Measurements from ENCODE around the gene UBE3A. TPM values are rescaled to one million over a fixed set of nuclear protein-coding genes. Genes with fewer than 3 reads are reported as not detected.

The UBE3A gene
- total RNA-seq, 1 donor = 91.2 TPM

DNA sequence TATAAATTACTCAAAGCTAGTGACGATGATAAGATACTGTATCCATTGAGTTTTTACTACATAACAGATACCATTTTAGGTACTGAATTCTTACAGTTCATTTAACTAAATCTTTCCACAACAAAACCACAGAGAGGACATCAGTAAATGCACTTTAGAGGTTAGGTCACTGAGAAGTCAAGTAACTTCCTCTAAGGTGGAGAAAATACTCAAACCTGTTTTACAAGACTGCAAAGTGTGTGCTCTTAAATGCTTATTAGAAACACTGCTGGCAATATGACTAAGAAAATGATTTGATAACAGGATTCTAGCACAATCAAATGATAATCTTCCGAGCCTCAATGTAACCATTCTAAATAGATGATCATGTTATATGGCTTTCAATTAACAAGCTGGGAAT lies 99.4 kb downstream of the UBE3A start:
- TF ChIP-seq, protein P1, sequence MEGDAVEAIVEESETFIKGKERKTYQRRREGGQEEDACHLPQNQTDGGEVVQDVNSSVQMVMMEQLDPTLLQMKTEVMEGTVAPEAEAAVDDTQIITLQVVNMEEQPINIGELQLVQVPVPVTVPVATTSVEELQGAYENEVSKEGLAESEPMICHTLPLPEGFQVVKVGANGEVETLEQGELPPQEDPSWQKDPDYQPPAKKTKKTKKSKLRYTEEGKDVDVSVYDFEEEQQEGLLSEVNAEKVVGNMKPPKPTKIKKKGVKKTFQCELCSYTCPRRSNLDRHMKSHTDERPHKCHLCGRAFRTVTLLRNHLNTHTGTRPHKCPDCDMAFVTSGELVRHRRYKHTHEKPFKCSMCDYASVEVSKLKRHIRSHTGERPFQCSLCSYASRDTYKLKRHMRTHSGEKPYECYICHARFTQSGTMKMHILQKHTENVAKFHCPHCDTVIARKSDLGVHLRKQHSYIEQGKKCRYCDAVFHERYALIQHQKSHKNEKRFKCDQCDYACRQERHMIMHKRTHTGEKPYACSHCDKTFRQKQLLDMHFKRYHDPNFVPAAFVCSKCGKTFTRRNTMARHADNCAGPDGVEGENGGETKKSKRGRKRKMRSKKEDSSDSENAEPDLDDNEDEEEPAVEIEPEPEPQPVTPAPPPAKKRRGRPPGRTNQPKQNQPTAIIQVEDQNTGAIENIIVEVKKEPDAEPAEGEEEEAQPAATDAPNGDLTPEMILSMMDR (IDR thresholded peaks at IDR 0.05; ENCODE audit: extremely low read depth, low read depth, low read length) = no peak
- no peak overlapping the region for H3K4me3 ChIP-seq (ENCODE audit: insufficient read depth, low read length)
- H2AFZ ChIP-seq (ENCODE audit: low read length) = no peak overlapping the region
- H3K4me1 ChIP-seq (ENCODE audit: insufficient read depth, low read length) = no peaks in the 10 kb centered on the region
- H3K79me2 ChIP-seq (ENCODE audit: insufficient read depth, low read length) = peaks cover 12% of the 10 kb centered on the region
- H3K27ac ChIP-seq (ENCODE audit: low read depth, low read length) = no peak overlapping the region
- H3K4me2 ChIP-seq (ENCODE audit: insufficient read depth, low read length) = no peak overlapping the region
- no peak for DNase-seq (ENCODE audit: insufficient read length, low spot score, missing footprints)
- peaks cover 28% of the 10 kb centered on the region for H3K36me3 ChIP-seq (ENCODE audit: insufficient read depth, low read length)
- H3K27me3 ChIP-seq (ENCODE audit: insufficient read depth, low read length) = no peaks in the 10 kb centered on the region
- no peaks in the 10 kb centered on the region for H3K9me3 ChIP-seq (ENCODE audit: low read depth, low read length)
- H4K20me1 ChIP-seq (ENCODE audit: insufficient read depth, low read length) = no peaks in the 10 kb centered on the region

DNA sequence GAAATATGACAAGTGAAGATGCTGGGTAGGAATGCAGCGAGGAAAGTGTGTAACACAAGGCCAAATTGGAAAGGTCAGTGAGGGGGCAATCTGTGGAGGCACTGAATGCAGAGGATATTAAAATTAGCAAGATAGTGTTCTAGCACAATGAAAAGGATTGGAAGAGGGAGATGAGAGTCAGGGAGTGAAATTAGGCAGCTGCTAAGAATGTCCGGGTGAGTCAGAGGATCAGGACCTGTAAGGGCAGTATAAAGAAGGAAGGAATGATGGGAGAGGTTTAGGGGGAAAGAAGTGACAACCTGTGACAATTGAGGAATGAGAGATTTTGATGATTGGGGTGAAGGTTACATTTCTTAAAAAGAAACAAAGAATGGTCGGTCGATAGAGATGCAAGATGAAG lies 103.5 kb downstream of the UBE3A start:
- Histone ChIP-seq H3K27ac (ENCODE audit: low read depth, low read length) (no peak overlapping the region), H4K20me1 (ENCODE audit: insufficient read depth, low read length) (no peaks in the 10 kb centered on the region), H3K9me3 (ENCODE audit: low read depth, low read length) (no peaks in the 10 kb centered on the region), H2AFZ (ENCODE audit: low read length) (no peak overlapping the region), H3K27me3 (ENCODE audit: insufficient read depth, low read length) (no peaks in the 10 kb centered on the region), H3K4me3 (ENCODE audit: insufficient read depth, low read length) (no peak overlapping the region), H3K4me2 (ENCODE audit: insufficient read depth, low read length) (no peak overlapping the region), H3K4me1 (ENCODE audit: insufficient read depth, low read length) (no peaks in the 10 kb centered on the region), H3K79me2 (ENCODE audit: insufficient read depth, low read length) (no peaks in the 10 kb centered on the region), H3K36me3 (ENCODE audit: insufficient read depth, low read length) (peaks cover 28% of the 10 kb centered on the region)
- TF ChIP-seq, protein P1 (IDR thresholded peaks at IDR 0.05; ENCODE audit: extremely low read depth, low read depth, low read length) = no peak
- DNase-seq (ENCODE audit: insufficient read length, low spot score, missing footprints) = peak; percentile 32

DNA sequence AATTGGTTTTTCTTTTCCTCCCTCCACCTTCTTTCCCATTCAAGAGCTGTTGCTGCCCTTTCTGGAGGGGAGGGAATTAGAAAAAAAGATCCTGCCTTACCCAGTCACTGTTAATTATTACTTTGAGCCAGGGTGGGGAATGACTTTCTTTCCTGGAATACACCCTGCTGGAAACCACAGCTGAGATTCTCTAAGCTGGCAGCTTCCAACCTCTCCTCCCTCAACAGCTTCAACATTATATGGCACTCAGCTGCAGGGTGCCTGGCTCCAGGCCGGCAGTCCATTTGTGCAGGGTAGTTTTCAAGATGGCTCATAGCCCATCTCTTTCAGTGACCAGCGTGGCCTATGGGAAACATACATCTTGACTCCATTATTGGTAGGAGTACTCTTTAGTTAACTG lies 105.8 kb downstream of the UBE3A start:
- Histone ChIP-seq H3K4me1 (ENCODE audit: insufficient read depth, low read length) (no peaks in the 10 kb centered on the region), H3K4me2 (ENCODE audit: insufficient read depth, low read length) (no peak overlapping the region), H4K20me1 (ENCODE audit: insufficient read depth, low read length) (no peaks in the 10 kb centered on the region), H3K27me3 (ENCODE audit: insufficient read depth, low read length) (no peaks in the 10 kb centered on the region), H3K4me3 (ENCODE audit: insufficient read depth, low read length) (no peak overlapping the region), H3K79me2 (ENCODE audit: insufficient read depth, low read length) (no peaks in the 10 kb centered on the region), H3K27ac (ENCODE audit: low read depth, low read length) (no peak overlapping the region), H3K9me3 (ENCODE audit: low read depth, low read length) (no peaks in the 10 kb centered on the region), H3K36me3 (ENCODE audit: insufficient read depth, low read length) (peaks cover 14% of the 10 kb centered on the region), H2AFZ (ENCODE audit: low read length) (no peak overlapping the region)
- TF ChIP-seq, protein P1 (IDR thresholded peaks at IDR 0.05; ENCODE audit: extremely low read depth, low read depth, low read length) = no peak
- no peak for DNase-seq (ENCODE audit: insufficient read length, low spot score, missing footprints)

DNA sequence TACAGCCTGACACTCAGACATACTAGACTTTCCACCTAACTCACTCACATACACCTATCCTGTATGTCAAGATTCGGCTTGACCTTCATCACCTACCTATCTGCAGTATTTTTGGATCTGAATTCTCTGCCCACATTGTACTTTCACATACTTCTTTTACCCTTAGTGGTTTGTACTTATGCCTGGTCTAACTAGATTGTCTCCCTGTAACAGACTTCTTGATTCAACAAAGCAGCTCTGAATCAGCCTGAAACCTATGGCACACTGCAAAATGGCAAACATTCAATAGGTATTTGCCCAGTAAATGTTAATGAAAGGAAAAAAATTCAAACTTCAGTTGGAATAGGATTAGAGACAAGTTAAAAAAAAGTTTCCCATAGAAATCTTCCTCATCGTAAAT lies 106.5 kb downstream of the UBE3A start:
- TF ChIP-seq, protein P1 (IDR thresholded peaks at IDR 0.05; ENCODE audit: extremely low read depth, low read depth, low read length) = no peak
- Histone ChIP-seq H3K36me3 (ENCODE audit: insufficient read depth, low read length) (peaks cover 11% of the 10 kb centered on the region), H3K79me2 (ENCODE audit: insufficient read depth, low read length) (no peaks in the 10 kb centered on the region), H3K27me3 (ENCODE audit: insufficient read depth, low read length) (no peaks in the 10 kb centered on the region), H4K20me1 (ENCODE audit: insufficient read depth, low read length) (no peaks in the 10 kb centered on the region), H2AFZ (ENCODE audit: low read length) (no peak overlapping the region), H3K27ac (ENCODE audit: low read depth, low read length) (no peak overlapping the region), H3K4me2 (ENCODE audit: insufficient read depth, low read length) (no peak overlapping the region), H3K9me3 (ENCODE audit: low read depth, low read length) (no peaks in the 10 kb centered on the region), H3K4me3 (ENCODE audit: insufficient read depth, low read length) (no peak overlapping the region), H3K4me1 (ENCODE audit: insufficient read depth, low read length) (no peaks in the 10 kb centered on the region)
- no peak for DNase-seq (ENCODE audit: insufficient read length, low spot score, missing footprints)

Data from osteoblast (primary cell).